ENCODE data around the gene PNISR. TPM values are rescaled to one million over a fixed set of nuclear protein-coding genes. Genes with fewer than 3 reads are reported as not detected.

The PNISR gene
- total RNA-seq, 6 donors from 2014 or later = 67.2 to 408 (median 106) TPM

- Histone ChIP-seq H3K27me3 (peaks cover 0 to 15% (median 3%) of the 10 kb centered on the region in 4 donors), H3K36me3 (no peaks in the 10 kb centered on the region), H3K27ac (peak within 1 kb of the TSS; percentile 33 to 82 (median 59)), H3K4me3 (peak within 1 kb of the TSS; percentile 18 to 71 (median 62)), H3K4me1 (peaks cover 5 to 19% (median 9%) of the 10 kb centered on the region in 4 donors), H3K9me3 (no peaks in the 10 kb centered on the region)
- peak; percentile 71 to 83 for ATAC-seq (ENCODE audit: low FRiP score in 2 of 2)
- no peak for TF ChIP-seq POLR2AphosphoS5 (IDR thresholded peaks at IDR 0.05)
- peak in 1 of 4 donors; percentile 55 for TF ChIP-seq POLR2A (IDR thresholded peaks at IDR 0.05)
- peak in 3 of 6 experiments; percentile 24 to 45 (median 27) for TF ChIP-seq CTCF (IDR thresholded peaks at IDR 0.05)
- TF ChIP-seq EP300 (IDR thresholded peaks at IDR 0.05) = no peak
- DNase-seq = peak; percentile 79 to 90
- WGBS, 2 donors = 0 to 1% methylated on average over 22 to 80 of the region's 108 CpGs
These were observed 75.7 kb downstream of the PNISR start, which contains the start of gene FAXC for GRCh38 chr6:99349171-99350141. Gene FAXC, minus strand, starts transcription at chr6:99349674. Its CDS starts 302 bp downstream, at chr6:99349372.

- no peaks in the 10 kb centered on the region for H3K9me3 ChIP-seq
- H3K27ac ChIP-seq = peak overlapping the region in 2 of 4 donors; percentile 33 to 82
- peaks cover 5 to 19% (median 9%) of the 10 kb centered on the region in 4 donors for H3K4me1 ChIP-seq
- peak overlapping the region in 3 of 4 donors; percentile 57 to 71 (median 66) for H3K4me3 ChIP-seq
- ATAC-seq (ENCODE audit: low FRiP score in 2 of 2) (no peak), DNase-seq (peak in 1 of 2 donors; percentile 51)
- no peaks in the 10 kb centered on the region for H3K36me3 ChIP-seq
- no peak for TF ChIP-seq EP300 (IDR thresholded peaks at IDR 0.05)
- no peak for TF ChIP-seq POLR2AphosphoS5 (IDR thresholded peaks at IDR 0.05)
- WGBS, 2 donors = 44 to 67% methylated on average over 14 to 25 of the region's 25 CpGs
- peaks cover 0 to 15% (median 3%) of the 10 kb centered on the region in 4 donors for H3K27me3 ChIP-seq
These were observed 76.6 kb downstream of the PNISR start for GRCh38 chr6:99348288-99349170.

Other genes starting within 250 kb of the PNISR start
- 10 to 100 TPM in 1 of 6 donors, 1 to 10 TPM in 5; 2.2 to 12.1 (median 8.1) TPM for gene FAXC, start 75.6 kb downstream of the PNISR start, total RNA-seq
- gene COQ3, start 31.1 kb downstream of the PNISR start, total RNA-seq = 1 to 10 TPM in 5 of 6 donors, under 1 TPM in 1; 0.55 to 5.4 (median 3.2) TPM
- 10 to 100 TPM in 3 of 6 donors, 1 to 10 TPM in 3; 5.9 to 53.4 (median 11.2) TPM for gene USP45, start 90.1 kb upstream of the PNISR start, total RNA-seq
- 10 to 100 TPM; 22.3 to 73.4 (median 39.9) TPM for gene CCNC, start 143.4 kb upstream of the PNISR start, total RNA-seq
- not detected for gene PRDM13, start 181.5 kb upstream of the PNISR start, total RNA-seq